ENCODE measurements around the gene KAT7.

The KAT7 gene

DNA sequence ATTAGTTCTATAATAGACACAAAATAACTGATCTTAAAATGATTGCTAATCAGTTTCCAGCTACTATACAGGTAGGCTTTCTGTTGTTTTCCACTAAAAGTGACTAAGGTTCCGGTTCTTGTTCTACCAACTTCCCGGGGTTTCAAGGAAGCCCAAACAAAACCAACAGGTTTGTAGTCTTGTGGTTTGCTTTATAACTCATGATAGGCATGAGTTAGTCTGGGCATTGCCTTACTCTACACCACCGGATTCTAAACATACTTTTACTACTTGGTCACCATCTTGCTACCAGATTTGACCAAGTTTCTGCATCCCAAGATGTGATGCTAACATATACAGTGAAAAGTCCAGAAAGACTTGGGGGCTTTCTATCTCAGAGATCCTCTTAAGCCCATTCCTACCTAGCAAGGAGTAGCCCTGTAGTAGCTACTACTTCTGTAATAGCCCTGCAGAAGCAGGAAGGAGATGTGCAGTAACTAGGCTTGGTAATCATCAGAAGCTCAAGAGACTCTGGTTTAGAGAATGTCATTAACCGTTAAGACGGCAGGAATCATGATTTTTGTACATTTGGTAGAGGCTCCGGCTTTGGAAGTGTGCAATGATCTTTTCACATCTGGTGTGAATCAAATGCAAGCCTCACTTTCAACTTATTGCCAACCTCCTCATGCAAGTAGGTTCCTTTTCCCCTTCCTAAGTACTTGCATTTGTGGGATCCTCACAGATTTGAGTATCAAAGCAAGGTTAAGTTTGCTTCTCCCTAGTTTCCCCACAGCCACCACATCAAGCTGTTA lies 26.1 kb upstream of the KAT7 start:
- TF ChIP-seq, protein P1, sequence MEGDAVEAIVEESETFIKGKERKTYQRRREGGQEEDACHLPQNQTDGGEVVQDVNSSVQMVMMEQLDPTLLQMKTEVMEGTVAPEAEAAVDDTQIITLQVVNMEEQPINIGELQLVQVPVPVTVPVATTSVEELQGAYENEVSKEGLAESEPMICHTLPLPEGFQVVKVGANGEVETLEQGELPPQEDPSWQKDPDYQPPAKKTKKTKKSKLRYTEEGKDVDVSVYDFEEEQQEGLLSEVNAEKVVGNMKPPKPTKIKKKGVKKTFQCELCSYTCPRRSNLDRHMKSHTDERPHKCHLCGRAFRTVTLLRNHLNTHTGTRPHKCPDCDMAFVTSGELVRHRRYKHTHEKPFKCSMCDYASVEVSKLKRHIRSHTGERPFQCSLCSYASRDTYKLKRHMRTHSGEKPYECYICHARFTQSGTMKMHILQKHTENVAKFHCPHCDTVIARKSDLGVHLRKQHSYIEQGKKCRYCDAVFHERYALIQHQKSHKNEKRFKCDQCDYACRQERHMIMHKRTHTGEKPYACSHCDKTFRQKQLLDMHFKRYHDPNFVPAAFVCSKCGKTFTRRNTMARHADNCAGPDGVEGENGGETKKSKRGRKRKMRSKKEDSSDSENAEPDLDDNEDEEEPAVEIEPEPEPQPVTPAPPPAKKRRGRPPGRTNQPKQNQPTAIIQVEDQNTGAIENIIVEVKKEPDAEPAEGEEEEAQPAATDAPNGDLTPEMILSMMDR (IDR thresholded peaks at IDR 0.05; ENCODE audit: control insufficient read depth, extremely low read depth, insufficient read depth) = no peak
- no peak for DNase-seq (ENCODE audit: low read depth)
- peak overlapping the region; percentile 77 for H3K4me3 ChIP-seq (ENCODE audit: low read depth, low read length)

DNA sequence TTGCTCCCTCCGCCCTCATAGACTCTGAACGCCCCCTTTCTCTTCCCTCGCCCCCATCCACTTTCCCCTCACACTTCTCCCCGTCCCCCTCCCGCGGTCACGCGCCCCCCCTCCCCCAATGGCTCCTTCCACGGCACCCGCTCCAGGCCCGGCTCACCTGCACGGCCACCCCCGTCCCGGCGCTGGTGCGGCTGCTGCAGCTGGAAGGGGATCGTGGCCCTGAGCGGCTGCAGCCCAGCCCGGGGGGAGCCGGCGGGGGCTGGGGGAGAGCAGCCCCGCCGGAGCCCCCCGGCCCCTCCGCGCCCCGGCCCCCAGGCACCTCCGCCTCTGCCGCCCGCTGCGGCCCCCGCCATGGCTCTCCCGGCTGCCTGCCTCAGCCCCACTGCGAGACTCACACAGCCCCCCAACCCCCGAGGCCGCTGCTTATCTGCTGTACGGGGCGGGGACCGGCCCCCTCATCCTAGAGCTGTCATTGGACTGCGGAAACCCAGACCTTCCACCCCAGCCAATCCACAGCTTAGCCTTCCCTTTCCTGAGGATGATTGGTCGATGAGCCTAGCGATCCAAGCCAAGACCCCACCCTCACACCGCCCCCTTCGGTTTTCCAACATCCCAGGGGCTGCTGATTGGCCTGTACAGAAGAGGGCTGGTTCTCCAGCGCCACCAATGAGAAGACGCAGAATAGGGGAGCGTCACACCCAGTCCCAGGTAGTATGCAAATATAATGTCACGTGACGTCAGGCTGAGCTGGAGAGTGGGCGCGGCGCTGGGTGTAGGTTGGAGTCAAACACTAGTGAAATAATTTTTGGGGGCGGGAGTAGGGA lies 24.5 kb upstream of the KAT7 start, which contains the start of gene FAM117A:
TSS of gene FAM117A (minus strand) at position 397 of the 824 bp plus-strand sequence. CDS start at position 353, 44 bp downstream.
- TF ChIP-seq, protein P1 (IDR thresholded peaks at IDR 0.05; ENCODE audit: control insufficient read depth, extremely low read depth, insufficient read depth) = no peak
- peak; percentile 99 for DNase-seq (ENCODE audit: low read depth)
- peak within 1 kb of the TSS; percentile 77 for H3K4me3 ChIP-seq (ENCODE audit: low read depth, low read length)

DNA sequence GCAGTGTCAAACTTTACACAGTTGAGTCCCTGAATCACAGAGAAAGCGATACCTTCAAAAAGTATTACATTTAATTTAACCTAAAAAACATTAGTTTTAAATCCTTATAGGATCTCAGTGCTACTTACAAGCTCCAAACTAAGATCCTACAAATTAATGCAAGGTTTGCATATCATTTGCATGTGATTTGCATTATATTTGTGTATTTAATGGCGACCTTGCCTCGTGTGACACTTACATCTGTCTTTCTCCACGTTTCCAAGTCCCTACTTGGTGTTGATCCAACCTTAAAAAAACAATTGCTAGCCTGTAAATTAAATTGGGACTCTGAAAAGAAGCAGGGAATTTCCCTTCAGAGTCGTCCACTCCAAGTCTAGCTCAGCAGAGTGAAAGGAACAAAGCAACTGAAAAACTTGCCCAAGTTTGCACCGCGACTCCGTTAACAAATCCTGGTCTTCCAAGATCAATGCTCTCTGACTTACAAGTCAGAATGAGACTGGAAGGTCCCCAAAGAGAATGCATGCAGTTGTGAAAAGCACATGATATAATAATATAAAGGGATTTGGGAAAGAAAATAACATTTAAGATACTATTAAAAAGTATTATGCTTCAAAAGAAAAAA lies 23.8 kb upstream of the KAT7 start:
- peak overlapping the region; percentile 77 for H3K4me3 ChIP-seq (ENCODE audit: low read depth, low read length)
- TF ChIP-seq, protein P1 (IDR thresholded peaks at IDR 0.05; ENCODE audit: control insufficient read depth, extremely low read depth, insufficient read depth) = no peak
- DNase-seq (ENCODE audit: low read depth) = no peak

DNA sequence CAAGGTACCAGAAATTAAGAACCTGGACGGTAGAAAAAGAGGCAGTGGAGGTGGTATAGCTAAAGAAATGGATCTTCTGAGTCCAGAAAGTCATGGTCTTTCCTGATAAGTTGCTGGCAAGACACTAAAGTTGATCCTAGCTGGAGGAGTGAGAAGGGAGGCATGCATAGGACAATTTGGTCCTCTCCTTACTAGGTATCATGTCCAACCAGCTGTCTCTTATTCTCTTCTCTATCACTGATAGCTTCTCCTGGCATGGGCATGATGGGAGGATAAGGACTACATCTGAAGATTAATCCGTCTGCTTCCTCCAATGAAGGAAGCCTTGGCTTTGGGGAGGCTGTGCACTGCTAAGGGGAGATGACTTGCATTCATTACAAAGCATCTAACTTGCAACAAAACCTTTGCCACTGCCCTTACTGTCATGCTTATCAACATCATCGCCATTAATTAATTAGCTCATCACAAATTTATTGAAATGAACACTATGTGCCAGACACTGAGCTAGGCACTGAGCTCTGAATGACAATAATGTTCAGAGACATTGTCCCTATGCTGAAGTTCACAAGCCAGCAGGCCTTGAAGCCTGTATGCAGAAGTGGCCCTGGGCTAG lies 21.5 kb upstream of the KAT7 start:
- TF ChIP-seq, protein P1 (IDR thresholded peaks at IDR 0.05; ENCODE audit: control insufficient read depth, extremely low read depth, insufficient read depth) = no peak
- no peak for DNase-seq (ENCODE audit: low read depth)
- H3K4me3 ChIP-seq (ENCODE audit: low read depth, low read length) = no peak overlapping the region

DNA sequence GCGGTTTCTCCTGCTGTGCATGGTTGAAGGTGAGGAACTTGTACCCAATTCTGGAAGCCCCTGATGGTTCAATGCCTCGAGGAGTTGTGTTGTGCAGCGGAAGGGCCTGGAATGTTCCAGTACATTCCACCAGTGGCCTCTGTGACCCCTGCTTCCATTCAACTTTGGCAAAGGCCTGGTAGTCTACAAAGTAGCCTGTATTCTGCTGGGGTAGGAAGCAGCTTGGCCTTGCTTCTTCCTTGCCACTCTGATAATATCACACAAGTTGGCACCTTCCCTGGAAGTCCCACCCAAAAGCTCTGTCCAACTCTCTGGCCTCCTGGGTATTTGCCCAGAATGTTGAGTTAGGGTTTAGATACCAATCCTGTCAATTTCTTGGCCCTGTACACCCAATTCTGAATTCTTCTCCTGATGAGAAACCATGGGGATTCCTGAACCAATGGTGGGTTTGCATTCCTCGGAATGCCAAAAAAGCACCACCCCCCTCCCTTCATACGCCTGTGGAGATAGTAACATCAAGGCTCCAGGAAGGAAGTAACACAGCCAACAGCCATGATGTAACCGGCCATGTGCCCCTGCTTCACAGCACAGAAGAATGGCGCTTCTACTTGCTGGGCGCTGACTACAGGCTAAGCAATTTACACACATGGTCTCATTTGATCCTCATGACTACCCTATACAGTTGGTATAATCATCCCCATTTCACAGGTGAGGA lies 12.8 kb upstream of the KAT7 start:
- H3K4me3 ChIP-seq (ENCODE audit: low read depth, low read length) = no peak overlapping the region
- no peak for DNase-seq (ENCODE audit: low read depth)
- TF ChIP-seq, protein P1 (IDR thresholded peaks at IDR 0.05; ENCODE audit: control insufficient read depth, extremely low read depth, insufficient read depth) = no peak
